Activated T-cell treated with anti-CD3 and anti-CD28 coated beads, Interleukin-2, amount 50 U/mL, for 72 hours (primary cell): Measurements from ENCODE around the gene FBXO42. TPM values are rescaled to one million over a fixed set of nuclear protein-coding genes. Genes with fewer than 3 reads are reported as not detected.

Experiments
- ATAC-seq, 2 donors: fragments of 150-1000 bp; cut with Tn5 transposase; replicated peaks in 1 of 2; 2 replicates each; pipeline ENCODE4 v1.10.0; 2021; ENCODE audit warnings: moderate library complexity in 2 of 2, mild to moderate bottlenecking in 1 of 2
- DNase-seq, 2 donors: peaks; one replicate each; pipeline ENCODE4 v3.0.0; 2021 to 2022; ENCODE audit warnings: mixed read lengths in 1 of 2
- H3K27ac Mint-ChIP-seq: one replicate; pipeline ENCODE4 v1.8.0; 2022; ENCODE audit warnings: mild to moderate bottlenecking, moderate library complexity, mixed read lengths
- H3K27me3 Mint-ChIP-seq: one replicate; pipeline ENCODE4 v1.8.0; 2022; ENCODE audit warnings: low read depth, mixed read lengths
- H3K36me3 Mint-ChIP-seq, 2 donors: one replicate each; pipeline ENCODE4 v1.8.0; 2022; ENCODE audit warnings: mixed read lengths in 2 of 2, mild to moderate bottlenecking in 1 of 2; ENCODE audit not compliant: insufficient read depth in 2 of 2
- H3K4me1 Mint-ChIP-seq: one replicate; pipeline ENCODE4 v1.8.0; 2022; ENCODE audit warnings: low read depth, mixed read lengths
- H3K4me3 Mint-ChIP-seq, 2 donors: one replicate each; pipeline ENCODE4 v1.8.0; 2022; ENCODE audit warnings: mild to moderate bottlenecking in 2 of 2, mixed read lengths in 2 of 2, moderate library complexity in 2 of 2
- H3K9me3 Mint-ChIP-seq, 2 donors: one replicate each; pipeline ENCODE4 v1.8.0; 2022; ENCODE audit warnings: mixed read lengths in 2 of 2
- total RNA-seq, 2 donors: library from RNA; stranded (reverse); gene quantifications; one replicate each; pipeline ENCODE4 v1.2.3, GENCODE V29; 2022

FBXO42 gene
- total RNA-seq, 2 donors from 2014 or later: 18.2 to 23.7 TPM

GRCh38 chr1:16199157-16199501, 153.2 kb downstream of the FBXO42 start:
- ATAC-seq (no peak), DNase-seq (no peak)
- no peak overlapping the region for H3K4me3 Mint-ChIP-seq
- no peak overlapping the region for H3K27ac Mint-ChIP-seq
- H3K4me1 Mint-ChIP-seq: peaks cover 6% of the 10 kb centered on the region
- H3K27me3 Mint-ChIP-seq: no peaks in the 10 kb centered on the region
- H3K36me3 Mint-ChIP-seq: no peaks in the 10 kb centered on the region
- H3K9me3 Mint-ChIP-seq: no peaks in the 10 kb centered on the region

GRCh38 chr1:16198444-16199156, 153.7 kb downstream of the FBXO42 start:
- no peak for ATAC-seq
- Mint-ChIP-seq H3K36me3 (no peaks in the 10 kb centered on the region), H3K27ac (no peak overlapping the region)

GRCh38 chr1:16196874-16197273, 155.4 kb downstream of the FBXO42 start:
- no peaks in the 10 kb centered on the region for H3K9me3 Mint-ChIP-seq
- no peaks in the 10 kb centered on the region for H3K36me3 Mint-ChIP-seq
- ATAC-seq (no peak), DNase-seq (no peak)
- H3K27me3 Mint-ChIP-seq: no peaks in the 10 kb centered on the region
- no peak overlapping the region for H3K27ac Mint-ChIP-seq
- peaks cover 6% of the 10 kb centered on the region for H3K4me1 Mint-ChIP-seq
- H3K4me3 Mint-ChIP-seq: no peak overlapping the region

More at GRCh38 chr1:16198444-16199156, 153.7 kb downstream of the FBXO42 start:
- H3K4me1 Mint-ChIP-seq: peaks cover 6% of the 10 kb centered on the region
- no peak for DNase-seq
- H3K27me3 Mint-ChIP-seq: no peaks in the 10 kb centered on the region
- no peak overlapping the region for H3K4me3 Mint-ChIP-seq
- H3K9me3 Mint-ChIP-seq: no peaks in the 10 kb centered on the region

Other genes with a start within 250 kb of the FBXO42 start
- gene EPHA2, start 196.4 kb downstream of the FBXO42 start, total RNA-seq: under 1 TPM in 1 of 2 donors, not detected in 1; 0.43 TPM
- gene ARHGEF19, start 139.8 kb downstream of the FBXO42 start, total RNA-seq: 1 to 10 TPM; 7.0 to 9.9 TPM
- 1 to 10 TPM; 3.0 to 7.8 TPM for gene CPLANE2, start 115.3 kb downstream of the FBXO42 start, total RNA-seq
- gene SZRD1, start 14.8 kb upstream of the FBXO42 start, total RNA-seq: 100 to 1,000 TPM; 145 to 151 TPM
- gene SPATA21, start 84.9 kb upstream of the FBXO42 start, total RNA-seq: not detected
- 10 to 100 TPM; 80.4 to 84.5 TPM for gene NECAP2, start 88.2 kb upstream of the FBXO42 start, total RNA-seq
- gene RNU1-1, start 161.8 kb upstream of the FBXO42 start, total RNA-seq: 1,000 to 10,000 TPM; 1,100 to 1,278 TPM